GM13977 (cell line): ENCODE data around the gene SLC24A3.
A peak's percentile ranks its signal among the peaks of the same experiment; 100 is the strongest.

Source experiments
- DNase-seq: peaks from one replicate; pipeline ENCODE4 v3.0.0; 2012; ENCODE audit warnings: low spot score
- in situ Hi-C: fragments of 300-500 bp; cut with MboI; formaldehyde crosslinking; loops from one replicate; pipeline ENCODE4 v1.12.0; 2022; ENCODE audit warnings: low sequenced_read_pairs, low pct_unique_long_range_greater_than_20kb, mixed read lengths, inconsistent platforms; ENCODE audit not compliant: unreplicated experiment
- TF ChIP-seq, protein P1 (sequence below): IDR thresholded peaks from 2 replicates; pipeline ENCODE4 v1.5.1; 2012; ENCODE audit warnings: mild to moderate bottlenecking, control low read depth; ENCODE audit not compliant: insufficient read depth; ENCODE audit errors: extremely low read depth, missing control alignments

The SLC24A3 gene

DNA sequence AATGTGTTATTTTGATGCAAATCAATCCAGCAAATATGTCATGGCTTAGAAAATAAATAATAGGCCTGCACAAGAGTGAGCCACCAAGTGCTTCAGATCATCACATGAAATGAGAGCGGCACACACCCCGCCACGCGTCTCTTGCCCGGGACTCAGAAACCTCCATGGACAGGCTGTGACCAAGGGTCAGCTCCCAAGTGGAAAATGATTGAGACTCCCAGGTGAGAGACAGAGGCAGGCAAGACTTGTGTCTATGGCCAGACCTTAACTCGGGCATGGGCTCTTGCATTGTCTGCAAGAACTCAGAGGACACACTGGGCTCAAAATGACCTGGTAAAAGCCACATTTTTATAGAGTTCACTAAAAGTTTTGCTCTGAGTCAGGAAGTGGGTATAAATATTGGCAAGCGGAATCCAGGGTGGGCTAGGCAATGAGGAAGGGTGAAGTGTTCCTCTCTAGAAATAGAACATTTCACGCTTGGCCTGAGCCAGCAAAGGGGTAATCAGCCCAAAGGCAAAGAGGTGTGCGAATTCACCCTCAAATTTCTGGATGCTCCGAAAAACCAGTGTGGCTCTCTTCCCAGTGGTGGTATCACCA lies 514.9 kb downstream of the SLC24A3 start:
- in situ Hi-C loops, result no loop called here
- no peak for DNase-seq
- TF ChIP-seq, protein P1, sequence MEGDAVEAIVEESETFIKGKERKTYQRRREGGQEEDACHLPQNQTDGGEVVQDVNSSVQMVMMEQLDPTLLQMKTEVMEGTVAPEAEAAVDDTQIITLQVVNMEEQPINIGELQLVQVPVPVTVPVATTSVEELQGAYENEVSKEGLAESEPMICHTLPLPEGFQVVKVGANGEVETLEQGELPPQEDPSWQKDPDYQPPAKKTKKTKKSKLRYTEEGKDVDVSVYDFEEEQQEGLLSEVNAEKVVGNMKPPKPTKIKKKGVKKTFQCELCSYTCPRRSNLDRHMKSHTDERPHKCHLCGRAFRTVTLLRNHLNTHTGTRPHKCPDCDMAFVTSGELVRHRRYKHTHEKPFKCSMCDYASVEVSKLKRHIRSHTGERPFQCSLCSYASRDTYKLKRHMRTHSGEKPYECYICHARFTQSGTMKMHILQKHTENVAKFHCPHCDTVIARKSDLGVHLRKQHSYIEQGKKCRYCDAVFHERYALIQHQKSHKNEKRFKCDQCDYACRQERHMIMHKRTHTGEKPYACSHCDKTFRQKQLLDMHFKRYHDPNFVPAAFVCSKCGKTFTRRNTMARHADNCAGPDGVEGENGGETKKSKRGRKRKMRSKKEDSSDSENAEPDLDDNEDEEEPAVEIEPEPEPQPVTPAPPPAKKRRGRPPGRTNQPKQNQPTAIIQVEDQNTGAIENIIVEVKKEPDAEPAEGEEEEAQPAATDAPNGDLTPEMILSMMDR, result no peak

DNA sequence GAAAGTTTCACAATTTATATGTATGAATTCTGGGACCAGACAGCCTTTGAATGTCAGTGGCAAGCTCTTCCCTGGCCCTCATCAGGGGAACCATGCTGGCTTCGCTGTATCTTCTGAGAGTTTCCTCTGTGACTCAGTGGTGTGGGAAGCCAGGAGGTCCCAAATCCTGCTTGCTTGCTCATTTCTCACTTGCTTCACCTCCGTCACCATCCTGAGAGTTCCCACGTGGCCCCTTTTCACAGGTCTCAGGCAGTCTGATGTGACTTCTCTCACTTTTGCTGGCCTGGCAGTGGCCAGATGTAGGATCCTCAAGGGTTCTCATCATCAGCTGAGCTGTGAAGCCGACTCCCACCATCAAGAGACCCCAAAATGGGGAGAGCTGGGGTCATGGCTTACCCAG lies 517.2 kb downstream of the SLC24A3 start:
- in situ Hi-C loops, result no loop called here
- TF ChIP-seq, protein P1, result no peak
- DNase-seq, result no peak

- no peak for DNase-seq
- in situ Hi-C loops, result no loop called here
- TF ChIP-seq, protein P1, result no peak
These were observed 518.3 kb downstream of the SLC24A3 start for GRCh38 chr20:19730706-19731105.

DNA sequence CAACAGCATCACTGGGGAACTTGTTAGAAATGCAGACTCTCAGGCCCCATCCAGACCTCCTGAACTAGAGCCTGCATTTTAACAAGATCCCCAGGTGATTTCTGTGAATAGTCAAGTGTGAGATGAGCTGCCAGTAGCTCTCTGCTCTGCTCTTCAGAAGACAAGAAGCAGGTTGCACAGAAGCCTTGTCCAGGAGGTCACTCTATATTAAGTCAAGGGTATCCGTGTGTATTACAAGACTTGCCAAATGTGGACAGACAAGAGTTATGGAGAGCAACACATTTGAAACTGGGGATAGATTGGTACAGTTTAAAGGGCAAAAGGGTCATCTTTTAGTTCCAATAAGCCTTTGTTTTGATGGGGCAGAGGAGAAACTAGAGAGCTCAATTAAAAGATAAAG lies 522.4 kb downstream of the SLC24A3 start:
- in situ Hi-C loops, result no loop called here
- DNase-seq, result no peak
- TF ChIP-seq, protein P1, result no peak

DNA sequence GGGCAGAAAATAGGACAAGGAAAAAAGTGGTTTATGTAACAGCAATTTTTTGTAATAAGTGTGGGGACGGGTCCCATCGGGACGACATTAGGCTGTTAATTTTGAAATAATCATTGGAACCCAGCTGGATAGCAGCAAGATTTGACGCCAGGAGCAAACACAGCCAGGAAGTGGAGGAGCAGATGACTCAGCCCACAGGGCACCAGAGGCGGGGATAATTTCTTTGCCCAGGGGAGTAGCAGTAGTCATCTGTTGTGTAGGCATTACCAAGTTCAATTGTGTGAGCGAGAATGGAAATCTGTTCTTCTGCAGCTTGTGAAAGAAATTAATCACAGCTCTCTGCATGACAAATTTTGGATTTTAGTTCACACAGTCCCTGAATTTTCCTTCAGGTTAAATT lies 523.0 kb downstream of the SLC24A3 start:
- in situ Hi-C loops, result no loop called here
- no peak for DNase-seq
- TF ChIP-seq, protein P1, result no peak

GRCh38 chr20:19737025-19737424 lies 524.6 kb downstream of the SLC24A3 start:
- in situ Hi-C loops, result no loop called here
- peak; percentile 31 for DNase-seq
- TF ChIP-seq, protein P1, result no peak

DNA sequence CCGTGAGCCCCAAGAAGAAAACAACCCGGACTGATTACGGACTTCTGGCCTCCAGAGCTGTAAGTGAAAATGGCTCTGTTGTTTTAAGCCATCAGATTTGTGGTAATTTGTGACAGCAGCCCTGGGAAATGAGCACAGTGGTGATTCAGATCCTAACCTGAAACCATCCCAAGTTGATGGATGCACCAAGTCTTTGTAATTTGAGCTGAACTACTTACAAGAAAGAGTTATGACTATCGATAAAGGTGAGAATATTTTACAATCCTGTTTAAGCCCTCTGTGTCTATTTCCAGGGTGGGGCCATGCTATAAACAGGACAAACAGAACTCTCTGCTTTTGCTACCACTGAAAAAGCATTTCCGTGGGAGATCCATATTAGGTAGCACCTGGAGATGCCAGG lies 526.5 kb downstream of the SLC24A3 start:
- TF ChIP-seq, protein P1, result no peak
- in situ Hi-C loops, result no loop called here
- no peak for DNase-seq
